GM10266 (cell line): ENCODE data around the gene PDIK1L.
A peak's percentile ranks its signal among the peaks of the same experiment; 100 is the strongest.
"Not testable (repeated sequence)": the region's sequence is repeated elsewhere in the genome, so short reads cannot be mapped to it uniquely, and the experiment has no call there.

Experiments
- DNase-seq: peaks from one replicate; pipeline ENCODE4 v3.0.0; 2012; ENCODE audit errors: extremely low spot score
- TF ChIP-seq, protein P1 (sequence below): IDR thresholded peaks from 2 replicates; pipeline ENCODE4 v1.5.1; 2012; ENCODE audit warnings: mild to moderate bottlenecking, low read depth; ENCODE audit not compliant: control insufficient read depth, insufficient read depth; ENCODE audit errors: missing control alignments

The PDIK1L gene

DNA sequence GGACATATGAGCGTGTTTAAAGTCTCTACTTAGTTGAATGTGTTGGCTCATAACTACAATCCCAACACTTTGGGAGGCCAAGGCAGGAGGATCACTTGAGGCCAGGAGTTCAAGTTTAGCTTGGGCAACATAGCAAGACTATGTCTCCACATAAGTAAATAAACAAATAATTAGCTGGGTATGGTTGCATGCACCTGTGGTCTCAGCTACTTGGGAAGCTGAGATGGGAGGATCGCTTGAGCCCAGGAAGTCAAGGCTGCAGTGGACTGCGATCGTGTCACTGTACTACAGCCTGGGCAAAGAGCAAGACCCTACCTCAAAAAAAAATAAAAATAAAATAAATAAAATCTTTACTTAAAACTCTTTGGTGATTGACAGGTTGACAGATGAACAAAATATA is 13.0 kb upstream of the PDIK1L start:
- TF ChIP-seq, protein P1, sequence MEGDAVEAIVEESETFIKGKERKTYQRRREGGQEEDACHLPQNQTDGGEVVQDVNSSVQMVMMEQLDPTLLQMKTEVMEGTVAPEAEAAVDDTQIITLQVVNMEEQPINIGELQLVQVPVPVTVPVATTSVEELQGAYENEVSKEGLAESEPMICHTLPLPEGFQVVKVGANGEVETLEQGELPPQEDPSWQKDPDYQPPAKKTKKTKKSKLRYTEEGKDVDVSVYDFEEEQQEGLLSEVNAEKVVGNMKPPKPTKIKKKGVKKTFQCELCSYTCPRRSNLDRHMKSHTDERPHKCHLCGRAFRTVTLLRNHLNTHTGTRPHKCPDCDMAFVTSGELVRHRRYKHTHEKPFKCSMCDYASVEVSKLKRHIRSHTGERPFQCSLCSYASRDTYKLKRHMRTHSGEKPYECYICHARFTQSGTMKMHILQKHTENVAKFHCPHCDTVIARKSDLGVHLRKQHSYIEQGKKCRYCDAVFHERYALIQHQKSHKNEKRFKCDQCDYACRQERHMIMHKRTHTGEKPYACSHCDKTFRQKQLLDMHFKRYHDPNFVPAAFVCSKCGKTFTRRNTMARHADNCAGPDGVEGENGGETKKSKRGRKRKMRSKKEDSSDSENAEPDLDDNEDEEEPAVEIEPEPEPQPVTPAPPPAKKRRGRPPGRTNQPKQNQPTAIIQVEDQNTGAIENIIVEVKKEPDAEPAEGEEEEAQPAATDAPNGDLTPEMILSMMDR: no peak

DNA sequence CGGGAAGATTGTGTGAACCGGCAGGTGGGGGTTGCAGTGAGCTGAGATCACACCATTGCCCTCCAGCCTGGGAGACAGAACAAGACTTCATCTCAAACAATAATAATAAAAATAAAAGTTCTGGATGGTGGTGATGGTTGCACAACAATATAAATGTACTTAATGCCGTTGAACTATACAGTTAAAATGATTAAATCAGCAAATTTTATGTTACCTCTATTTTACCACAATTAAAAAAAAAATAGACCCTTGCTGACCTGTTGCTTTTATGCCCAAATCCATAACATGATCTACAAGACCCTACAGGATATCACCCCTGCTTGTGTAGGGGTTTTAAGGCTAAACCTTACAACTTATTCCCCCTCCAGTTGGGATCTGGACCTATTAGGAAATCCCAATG is 11.8 kb upstream of the PDIK1L start:
- TF ChIP-seq, protein P1: no peak

More for the DNA sequence above, 13.0 kb upstream of the PDIK1L start:
- DNase-seq: no peak

DNA sequence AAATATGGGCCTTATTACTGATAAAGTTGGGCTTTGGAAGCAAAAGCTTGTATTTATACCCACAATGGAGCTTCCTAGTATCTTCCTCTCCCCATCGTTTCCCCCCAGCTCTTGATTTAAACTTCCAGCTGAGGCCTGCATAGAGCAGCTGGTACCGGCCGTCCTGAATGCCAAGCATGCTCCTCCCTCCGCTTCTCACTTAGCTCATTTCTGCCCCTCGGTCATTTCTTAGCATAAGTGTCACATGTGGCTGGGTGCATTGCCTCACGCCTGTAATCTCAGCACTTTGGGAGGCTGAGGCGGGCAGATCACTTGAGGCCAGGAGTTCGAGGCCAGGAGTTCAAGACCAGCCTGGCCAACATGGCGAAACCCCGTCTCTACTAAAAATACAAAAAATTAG is 11.4 kb upstream of the PDIK1L start:
- not testable (repeated sequence) for DNase-seq

More for the DNA sequence above, 11.8 kb upstream of the PDIK1L start:
- no peak for DNase-seq

DNA sequence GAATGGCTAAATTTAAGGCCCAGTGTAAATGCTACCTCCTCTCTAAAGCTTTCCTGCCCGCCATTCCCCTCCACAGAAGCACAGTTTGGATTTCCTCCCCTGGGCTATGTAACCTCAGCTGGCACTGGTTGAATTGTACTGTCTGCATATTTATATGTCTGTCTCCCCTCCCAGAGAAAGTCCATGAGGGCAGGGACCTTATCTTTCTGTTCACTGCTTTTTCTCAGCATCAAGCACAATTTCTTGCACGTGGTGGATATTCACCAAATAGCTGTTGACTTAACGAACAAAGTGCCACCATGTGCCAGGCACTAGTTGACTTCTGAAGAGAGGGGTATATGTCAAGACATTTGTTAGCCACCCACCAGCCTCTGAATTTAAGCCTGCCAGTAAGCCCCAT is 9.5 kb upstream of the PDIK1L start:
- no peak for DNase-seq
- TF ChIP-seq, protein P1: no peak

DNA sequence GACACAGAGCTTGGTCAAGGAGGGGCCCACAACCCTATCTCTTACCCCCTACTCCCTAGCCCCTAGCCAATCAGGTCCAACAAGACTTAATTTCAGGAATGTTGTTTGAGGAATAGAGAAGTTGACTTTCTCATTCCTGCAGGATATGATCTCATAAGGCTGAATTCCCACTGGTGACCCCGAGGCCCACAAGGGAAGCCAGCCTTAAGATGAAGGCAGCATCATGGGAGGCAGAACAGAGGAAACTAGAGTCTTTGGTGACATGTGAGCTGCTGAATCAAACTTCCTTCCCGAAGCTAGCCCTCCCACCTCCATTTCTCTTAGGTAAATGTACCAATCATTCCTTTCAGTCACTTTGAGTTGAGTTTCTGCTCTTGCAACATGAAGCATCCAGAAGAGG is 9.1 kb upstream of the PDIK1L start:
- TF ChIP-seq, protein P1: no peak
- no peak for DNase-seq

DNA sequence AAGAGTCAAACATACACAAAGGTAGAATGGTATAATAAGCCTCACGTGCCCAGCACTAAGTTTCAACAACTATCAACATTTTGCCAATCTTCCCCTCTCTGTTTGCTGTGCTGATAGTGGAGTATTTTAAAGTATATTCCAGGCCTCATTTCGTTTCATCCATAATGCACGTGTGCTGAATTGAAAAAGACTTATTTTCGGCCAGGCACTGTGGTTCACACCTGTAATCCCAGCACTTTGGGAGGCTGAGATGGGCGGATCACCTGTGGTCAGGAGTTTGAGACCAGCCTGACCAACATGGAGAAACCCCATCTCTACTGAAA is 6.4 kb upstream of the PDIK1L start:
- DNase-seq: not testable (repeated sequence)

DNA sequence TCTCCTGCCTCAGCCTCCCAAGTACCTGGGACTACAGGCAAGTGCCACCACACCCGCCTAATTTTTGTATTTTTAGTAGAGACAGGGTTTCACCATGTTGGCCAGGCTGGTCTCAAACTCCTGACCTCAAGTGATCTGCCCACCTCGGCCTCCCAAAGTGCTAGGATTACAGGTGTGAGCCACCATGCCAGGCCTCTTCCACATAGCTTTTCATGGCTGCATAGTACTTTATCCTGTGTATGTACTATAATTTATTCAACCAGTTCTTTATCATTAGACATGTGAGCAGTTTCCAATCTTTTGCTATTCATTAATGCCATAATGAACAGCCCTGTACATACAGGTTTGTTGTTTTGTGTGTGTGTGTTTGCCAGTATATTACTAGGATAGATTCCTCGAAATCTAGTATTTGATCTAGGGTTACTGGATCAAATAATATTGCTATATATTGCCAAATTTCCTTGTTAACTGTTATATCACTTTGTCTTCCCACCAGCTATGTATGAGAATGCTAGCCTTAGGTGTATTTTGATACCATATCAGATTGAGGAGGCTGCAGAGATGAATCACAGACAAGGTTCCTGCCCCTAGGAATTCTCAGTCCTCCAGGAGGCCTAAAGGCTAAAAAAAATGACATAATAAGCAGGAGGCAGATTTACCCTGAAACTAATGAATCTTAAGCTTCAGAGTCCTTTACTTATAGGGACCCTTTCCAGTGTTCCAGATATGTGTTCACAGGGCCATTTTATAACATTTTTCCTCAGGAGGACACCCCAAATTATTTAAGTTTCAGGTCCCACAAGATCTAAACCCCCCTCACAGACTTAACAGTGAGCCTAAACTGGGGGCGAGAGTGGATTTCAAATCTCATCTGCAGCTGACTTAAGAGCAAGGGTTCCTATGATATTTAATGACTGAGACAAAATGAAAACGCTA is 2.1 kb upstream of the PDIK1L start:
- no peak for DNase-seq
- TF ChIP-seq, protein P1: no peak

DNA sequence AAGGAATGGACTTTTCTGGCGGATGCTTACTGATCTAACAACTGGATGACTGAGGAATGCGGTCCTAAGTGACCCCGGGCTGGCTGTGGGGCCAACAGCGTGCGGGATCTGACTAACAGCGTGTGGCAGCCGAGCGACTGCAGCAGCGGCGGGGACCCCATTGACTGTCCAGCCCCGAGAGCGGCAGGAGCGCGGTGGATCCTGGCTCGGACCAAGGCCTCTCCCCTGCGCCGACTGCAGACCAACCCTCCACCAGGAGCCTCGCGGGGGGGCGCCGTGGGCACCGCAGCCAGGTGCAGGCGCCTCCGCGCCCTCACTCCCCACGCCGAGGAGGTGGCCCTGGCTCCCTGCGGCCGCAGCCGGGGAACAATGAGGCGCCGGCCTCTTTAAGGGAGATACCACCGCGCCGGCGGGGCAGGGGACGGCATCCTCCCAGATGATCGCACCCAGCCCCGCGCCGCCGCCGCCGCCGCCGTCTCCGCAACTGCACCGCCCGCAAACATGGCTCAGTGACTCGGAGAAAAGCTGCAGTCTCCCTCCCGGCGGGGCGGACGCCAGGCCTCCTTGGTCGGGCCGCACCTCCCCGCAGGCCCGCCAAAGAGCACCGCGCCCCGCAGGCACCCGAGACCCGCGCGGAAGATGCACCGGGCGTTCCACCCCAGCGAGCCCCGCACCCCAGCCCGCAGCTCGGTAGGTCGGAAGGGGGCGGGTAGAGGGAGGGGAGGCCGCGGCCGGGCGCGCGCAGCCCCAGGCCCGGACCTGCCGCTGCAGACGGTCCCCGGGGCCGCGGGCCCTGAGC is 694 bp upstream of the PDIK1L start:
- DNase-seq: peak; percentile 85
- TF ChIP-seq, protein P1: peak; percentile 14
